Endothelial cell of hepatic sinusoid (primary cell): Measurements from ENCODE around the gene CES5A.
"Not testable (repeated sequence)": the region's sequence is repeated elsewhere in the genome, so short reads cannot be mapped to it uniquely, and the experiment has no call there.

ENCODE experiments used
- in situ Hi-C: cut with HindIII; loops from 2 replicates; pipeline ENCODE4 v1.10.0; 2017; ENCODE audit warnings: low sequenced_read_pairs

The CES5A gene

DNA sequence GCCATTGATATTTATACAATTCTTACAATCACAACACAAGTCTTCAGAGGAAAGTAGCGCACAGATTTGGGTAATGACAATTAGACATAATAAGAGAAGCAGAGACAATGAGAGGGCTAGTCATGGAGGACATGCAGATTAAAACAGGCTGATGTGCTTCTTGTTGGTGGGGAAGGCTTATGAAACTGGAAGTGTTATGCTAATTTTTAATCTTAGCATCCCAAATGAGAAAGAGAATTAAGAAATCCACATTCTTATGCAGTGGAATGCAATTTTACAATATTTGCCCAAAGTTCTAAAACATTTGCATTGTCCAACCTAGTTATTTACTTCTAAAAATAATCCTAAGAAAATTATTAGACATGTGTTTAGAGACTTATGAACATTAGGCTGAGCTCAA is 66.9 kb downstream of the CES5A start:
- in situ Hi-C loops, result not testable (repeated sequence)

GRCh38 chr16:55805104-55805503 is 70.1 kb downstream of the CES5A start:
- in situ Hi-C loops, result not testable (repeated sequence)

- in situ Hi-C loops, result not testable (repeated sequence)
Observed at GRCh38 chr16:55803681-55804080, 71.5 kb downstream of the CES5A start.
